K562 (cell line): ENCODE results near the gene MCCD1. TPM values are rescaled to one million over a fixed set of nuclear protein-coding genes. Genes with fewer than 3 reads are reported as not detected.
A peak's percentile ranks its signal among the peaks of the same experiment; 100 is the strongest.

Source experiments
- ASH1L ChIP-seq: fragments of 450-650 bp; IDR thresholded peaks from 2 replicates; pipeline ENCODE4 v1.6.1; 2018; ENCODE audit warnings: borderline replicate concordance, mild to moderate bottlenecking, low read depth; ENCODE audit not compliant: partially characterized antibody
- BRCA1 ChIP-seq, 2 experiments: fragments of 450-650 bp in 1 of 2; sonication (generic) in 1 of 2; formaldehyde crosslinking in 1 of 2; IDR thresholded peaks; 2 replicates each; pipeline versions ENCODE4 v1.5.0 to v1.6.1; 2017 to 2020; ENCODE audit warnings: mild to moderate bottlenecking in 1 of 2, missing genetic modification reagents in 1 of 2
- EWSR1 ChIP-seq: fragments of 450-650 bp; IDR thresholded peaks from 2 replicates; pipeline ENCODE4 v1.6.1; 2018; ENCODE audit warnings: borderline replicate concordance, mild to moderate bottlenecking, low read depth, moderate library complexity; ENCODE audit not compliant: partially characterized antibody
- GTF3C2 ChIP-seq: IDR thresholded peaks from 3 replicates; pipeline ENCODE4 v1.6.1; 2011; ENCODE audit warnings: borderline replicate concordance, mild to moderate bottlenecking, moderate library complexity; ENCODE audit not compliant: insufficient read length; ENCODE audit errors: extremely low read depth
- HDAC3 ChIP-seq: fragments of 450-650 bp; IDR thresholded peaks from 2 replicates; pipeline ENCODE4 v1.6.1; 2018; ENCODE audit warnings: borderline replicate concordance, mild to moderate bottlenecking, moderate library complexity; ENCODE audit not compliant: partially characterized antibody
- MCM2 ChIP-seq: fragments of 450-650 bp; IDR thresholded peaks from 2 replicates; pipeline ENCODE4 v1.6.1; 2017; ENCODE audit warnings: low read depth, mild to moderate bottlenecking
- MCM3 ChIP-seq: fragments of 450-650 bp; IDR thresholded peaks from 2 replicates; pipeline ENCODE4 v1.6.1; 2016
- NONO ChIP-seq, 2 experiments: fragments of 200-400 bp in 1 of 2; fragments of 450-650 bp in 1 of 2; formaldehyde crosslinking in 1 of 2; IDR thresholded peaks; 2 replicates each; pipeline ENCODE4 v1.6.1; 2017; ENCODE audit warnings: low read depth in 2 of 2, mild to moderate bottlenecking in 2 of 2, moderate library complexity in 2 of 2, low read length in 1 of 2
- NR2C1 ChIP-seq, 2 experiments: fragments of 450-650 bp; IDR thresholded peaks; 2 replicates each; pipeline ENCODE4 v1.6.1; 2017; ENCODE audit warnings: mild to moderate bottlenecking in 2 of 2, antibody characterized with exemption in 1 of 2, inconsistent platforms in 1 of 2, missing compliant biosample characterization in 1 of 2, missing genetic modification characterization in 1 of 2
- NR2F6 ChIP-seq: fragments of 450-650 bp; formaldehyde crosslinking; IDR thresholded peaks from 2 replicates; pipeline ENCODE4 v1.4.0; 2020; ENCODE audit warnings: mild to moderate bottlenecking
- PKNOX1 ChIP-seq: fragments of 450-650 bp; IDR thresholded peaks from 2 replicates; pipeline ENCODE4 v1.6.1; 2016
- POLR3A ChIP-seq: IDR thresholded peaks from 2 replicates; pipeline ENCODE4 v1.6.1; 2011; ENCODE audit warnings: borderline replicate concordance, mild to moderate bottlenecking, moderate library complexity; ENCODE audit not compliant: insufficient read length, insufficient read depth; ENCODE audit errors: extremely low read depth
- PPARD ChIP-seq: fragments of 250-450 bp; sonication (Bioruptor Pico); IDR thresholded peaks from 2 replicates; pipeline ENCODE4 v1.8.0; 2022; ENCODE audit warnings: inconsistent platforms, mild to moderate bottlenecking, moderate library complexity
- SMARCB1 ChIP-seq: IDR thresholded peaks from 2 replicates; pipeline ENCODE4 v1.6.1; 2011; ENCODE audit warnings: improper control_type of control experiment, low read depth; ENCODE audit not compliant: insufficient read length
- ZKSCAN1 ChIP-seq: fragments of 150-350 bp; IDR thresholded peaks from 2 replicates; pipeline ENCODE4 v1.6.1; 2016; ENCODE audit warnings: low read depth, low read length
- ZNF778 ChIP-seq: fragments of 450-650 bp; formaldehyde crosslinking; IDR thresholded peaks from 2 replicates; pipeline ENCODE4 v1.4.0; 2020; ENCODE audit warnings: mild to moderate bottlenecking, moderate library complexity
- polyA plus RNA-seq, 8 experiments: library from polyadenylated mRNA; depleted of rRNA in 4 of 8; stranded (reverse) in 5 of 8; unstranded in 3 of 8; fragments of >200 nt; fragmentation: Nextera tagmentation in 2 of 8; fragmentation: Illumina TruSeq in 1 of 8; extraction: Ambion mirVana in 2 of 8; extraction: Trizol in 1 of 8; gene quantifications; 2 replicates each; pipeline versions ENCODE4 v1.2.1 to v1.2.3, GENCODE V29; 2011 to 2014; ENCODE audit warnings: inconsistent platforms in 1 of 8, missing spikeins in 1 of 8
- total RNA-seq, 7 experiments: library from RNA; depleted of rRNA in 6 of 7; stranded (reverse); fragments of >200 nt in 6 of 7; fragmentation: Illumina TruSeq in 2 of 7; extraction: Trizol in 2 of 7; gene quantifications; 2 replicates each; pipeline versions ENCODE4 v1.2.1 to v1.2.3, GENCODE V29; 2011 to 2021; ENCODE audit warnings: low replicate concordance in 1 of 7

The MCCD1 gene
- total and polyA plus RNA-seq, 9 of the 15 experiments (the other 6 are each of a cell fraction or from before 2014, with no cell fraction given): not detected

- TF ChIP-seq GTF3C2 (no peak), ASH1L (peak; percentile 66), BRCA1 (IDR thresholded peaks at IDR 0.05) (no peak), BRCA1 (CRISPR knock-in tag; IDR thresholded peaks at IDR 0.05) (no peak; the same call in 1 of the 2 replicates), POLR3A (no peak), NR2F6 (CRISPR knock-in tag) (peak; percentile 91), NONO (IDR thresholded peaks at IDR 0.05; ENCODE audit: low read depth in 2 of 2, low read length in 1 of 2) (no peak; a peak in 1 of 4 replicates), HDAC3 (peak; percentile 56), EWSR1 (no peak), SMARCB1 (no peak), PPARD (no peak), NR2C1 (IDR thresholded peaks at IDR 0.05) (peak; percentile 74; the same call in 1 of the 2 replicates), NR2C1 (tag; IDR thresholded peaks at IDR 0.05) (peak; percentile 69; the same call in 1 of the 2 replicates), MCM3 (no peak), ZKSCAN1 (peak; percentile 33; the same call in 1 of the 2 replicates), PKNOX1 (no peak), ZNF778 (no peak), MCM2 (no peak)
Measured at GRCh38 chr6:31541658-31542521, 13.1 kb downstream of the MCCD1 start, which contains the start of gene DDX39B (continued).
